HG03520 (cell line): ENCODE data around the gene USP1.

Experiments used
- ATAC-seq: cut with Tn5 transposase; IDR thresholded peaks from one replicate; pipeline ENCODE4 v1.9.1; 2021; ENCODE audit warnings: mild to moderate bottlenecking, moderate library complexity; ENCODE audit not compliant: unreplicated experiment

The USP1 gene

GRCh38 chr1:62484824-62485468 is 48.1 kb downstream of the USP1 start:
- no peak for ATAC-seq

GRCh38 chr1:62487956-62488355 is 51.1 kb downstream of the USP1 start:
- no peak for ATAC-seq

GRCh38 chr1:62492521-62492920 is 55.7 kb downstream of the USP1 start:
- ATAC-seq = no peak

GRCh38 chr1:62493656-62494055 is 56.8 kb downstream of the USP1 start:
- no peak for ATAC-seq

- ATAC-seq = no peak
Observed at GRCh38 chr1:62494137-62494536, 57.3 kb downstream of the USP1 start.

- no peak for ATAC-seq
Observed at GRCh38 chr1:62500210-62500609, 63.4 kb downstream of the USP1 start.
